ENCODE measurements around the gene FRYL. TPM values are rescaled to one million over a fixed set of nuclear protein-coding genes. Genes with fewer than 3 reads are reported as not detected.

FRYL gene
- total RNA-seq, 1 donor from 2014 or later, result 190 TPM

DNA sequence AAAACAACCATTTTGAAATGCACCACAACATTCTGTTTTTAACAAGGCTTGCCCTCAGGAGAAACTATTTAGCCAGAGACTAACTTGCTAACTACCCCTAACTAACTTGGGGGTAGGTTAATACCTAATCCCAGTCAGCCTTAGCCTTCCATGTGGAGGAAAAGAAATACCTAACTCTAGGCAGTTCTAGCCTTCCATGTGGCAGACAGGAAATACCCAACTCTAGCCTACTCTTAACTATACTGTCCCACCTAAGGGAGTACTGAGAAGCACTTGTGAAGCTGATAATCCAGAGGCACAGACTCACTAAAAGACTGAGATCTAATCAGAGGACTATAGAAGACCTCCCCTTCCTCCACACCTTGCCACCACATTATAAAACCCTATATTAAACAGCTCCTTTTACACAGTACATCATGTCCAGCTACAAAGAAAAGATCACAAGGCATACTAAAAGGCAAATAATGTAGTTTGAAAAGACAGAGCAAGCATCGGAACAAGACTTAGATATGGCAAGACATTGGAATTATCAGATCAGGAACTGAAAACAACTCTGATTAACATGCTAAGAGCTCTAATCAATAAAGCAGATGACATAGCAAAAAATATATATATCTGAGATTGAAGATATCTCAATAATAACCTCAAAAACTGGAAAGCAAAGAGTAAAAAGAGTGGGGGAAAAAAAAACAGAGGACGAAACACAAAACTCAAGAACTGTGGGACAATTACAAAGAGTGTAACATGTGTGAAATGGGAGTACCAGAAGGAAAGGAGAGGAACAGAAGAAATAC is 52.2 kb downstream of the FRYL start:
- Mint-ChIP-seq H3K27me3 (ENCODE audit: unreplicated experiment) (peaks cover 2% of the 10 kb centered on the region), H3K4me1 (ENCODE audit: low read depth, unreplicated experiment) (peaks cover 57% of the 10 kb centered on the region), H3K4me3 (ENCODE audit: unreplicated experiment) (no peak overlapping the region), H3K9me3 (ENCODE audit: unreplicated experiment) (peaks cover 13% of the 10 kb centered on the region), H3K27ac (ENCODE audit: unreplicated experiment) (no peak overlapping the region), H3K36me3 (ENCODE audit: unreplicated experiment) (no peaks in the 10 kb centered on the region)
- DNase-seq, result no peak
- TF ChIP-seq, protein P1, sequence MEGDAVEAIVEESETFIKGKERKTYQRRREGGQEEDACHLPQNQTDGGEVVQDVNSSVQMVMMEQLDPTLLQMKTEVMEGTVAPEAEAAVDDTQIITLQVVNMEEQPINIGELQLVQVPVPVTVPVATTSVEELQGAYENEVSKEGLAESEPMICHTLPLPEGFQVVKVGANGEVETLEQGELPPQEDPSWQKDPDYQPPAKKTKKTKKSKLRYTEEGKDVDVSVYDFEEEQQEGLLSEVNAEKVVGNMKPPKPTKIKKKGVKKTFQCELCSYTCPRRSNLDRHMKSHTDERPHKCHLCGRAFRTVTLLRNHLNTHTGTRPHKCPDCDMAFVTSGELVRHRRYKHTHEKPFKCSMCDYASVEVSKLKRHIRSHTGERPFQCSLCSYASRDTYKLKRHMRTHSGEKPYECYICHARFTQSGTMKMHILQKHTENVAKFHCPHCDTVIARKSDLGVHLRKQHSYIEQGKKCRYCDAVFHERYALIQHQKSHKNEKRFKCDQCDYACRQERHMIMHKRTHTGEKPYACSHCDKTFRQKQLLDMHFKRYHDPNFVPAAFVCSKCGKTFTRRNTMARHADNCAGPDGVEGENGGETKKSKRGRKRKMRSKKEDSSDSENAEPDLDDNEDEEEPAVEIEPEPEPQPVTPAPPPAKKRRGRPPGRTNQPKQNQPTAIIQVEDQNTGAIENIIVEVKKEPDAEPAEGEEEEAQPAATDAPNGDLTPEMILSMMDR (IDR thresholded peaks at IDR 0.05; ENCODE audit: partially characterized antibody, unreplicated experiment), result no peak

DNA sequence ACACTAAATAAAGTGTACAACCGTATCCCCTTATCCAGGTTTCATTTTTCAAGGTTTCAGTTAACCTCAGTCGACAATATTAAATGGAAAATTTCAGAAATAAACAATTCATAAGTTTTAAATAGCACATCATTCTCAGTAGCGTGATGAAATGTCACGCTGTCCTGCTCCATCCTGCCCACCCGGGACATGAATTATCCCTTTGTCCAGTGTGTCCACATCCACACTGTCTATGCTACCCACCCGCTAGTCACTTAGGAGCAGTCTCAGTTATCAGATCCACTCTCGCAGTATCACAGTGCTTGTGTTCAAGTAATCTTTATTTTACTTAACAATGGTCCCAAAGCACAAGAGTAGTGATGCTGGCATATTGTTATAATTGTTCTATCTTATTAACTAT is 54.7 kb downstream of the FRYL start:
- peaks cover 11% of the 10 kb centered on the region for H3K9me3 Mint-ChIP-seq (ENCODE audit: unreplicated experiment)
- peaks cover 4% of the 10 kb centered on the region for H3K27me3 Mint-ChIP-seq (ENCODE audit: unreplicated experiment)
- no peaks in the 10 kb centered on the region for H3K36me3 Mint-ChIP-seq (ENCODE audit: unreplicated experiment)
- DNase-seq, result no peak
- H3K4me3 Mint-ChIP-seq (ENCODE audit: unreplicated experiment), result no peak overlapping the region
- H3K4me1 Mint-ChIP-seq (ENCODE audit: low read depth, unreplicated experiment), result peaks cover 51% of the 10 kb centered on the region
- H3K27ac Mint-ChIP-seq (ENCODE audit: unreplicated experiment), result peak overlapping the region; percentile 14
- TF ChIP-seq, protein P1 (IDR thresholded peaks at IDR 0.05; ENCODE audit: partially characterized antibody, unreplicated experiment), result no peak

DNA sequence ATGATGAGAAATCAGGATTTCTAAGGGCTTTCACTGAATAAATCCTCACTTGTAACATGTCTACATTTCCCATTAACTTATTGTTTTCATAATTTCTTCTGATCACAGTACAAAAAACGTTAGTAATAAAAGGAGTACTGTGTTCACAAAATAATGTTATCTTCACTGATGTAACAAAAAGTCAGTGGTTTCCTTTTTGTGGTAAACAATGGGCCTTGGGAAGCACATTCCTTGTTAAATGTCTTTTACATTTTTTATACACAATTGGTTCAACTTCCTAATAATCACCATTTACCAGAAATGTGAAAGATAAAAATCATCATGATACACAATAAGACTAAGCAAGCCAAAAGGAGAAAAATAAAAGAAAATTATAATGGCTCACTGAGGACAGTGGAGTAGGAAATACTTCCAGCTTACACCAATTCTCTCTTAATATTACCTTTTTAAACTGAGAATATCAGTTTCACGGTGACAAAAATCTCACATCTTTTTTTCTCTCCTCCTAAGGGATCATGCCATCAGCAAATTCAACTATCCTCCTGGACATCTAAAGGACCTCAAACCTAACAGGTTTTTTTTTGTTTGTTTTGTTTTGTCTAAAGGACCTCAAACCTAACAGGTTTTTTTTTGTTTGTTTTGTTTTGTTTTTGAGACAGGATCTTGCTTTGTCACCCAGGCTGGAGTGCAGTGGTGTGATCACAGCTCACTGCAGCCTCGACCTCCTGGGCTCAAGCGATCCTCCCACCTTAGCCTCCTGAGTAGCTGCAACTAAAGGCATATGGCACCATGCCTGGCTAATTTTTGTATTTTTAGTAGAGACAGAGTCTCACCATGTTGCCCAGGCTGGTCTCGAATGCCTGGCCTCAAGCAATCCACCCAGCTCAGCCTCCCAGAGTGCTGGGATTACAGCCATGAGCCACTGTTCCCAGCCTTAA is 57.3 kb downstream of the FRYL start:
- H3K4me1 Mint-ChIP-seq (ENCODE audit: low read depth, unreplicated experiment), result peaks cover 32% of the 10 kb centered on the region
- H3K9me3 Mint-ChIP-seq (ENCODE audit: unreplicated experiment), result peaks cover 6% of the 10 kb centered on the region
- H3K4me3 Mint-ChIP-seq (ENCODE audit: unreplicated experiment), result no peak overlapping the region
- H3K27me3 Mint-ChIP-seq (ENCODE audit: unreplicated experiment), result peaks cover 4% of the 10 kb centered on the region
- no peak for DNase-seq
- peak overlapping the region; percentile 2 for H3K27ac Mint-ChIP-seq (ENCODE audit: unreplicated experiment)
- H3K36me3 Mint-ChIP-seq (ENCODE audit: unreplicated experiment), result no peaks in the 10 kb centered on the region
- TF ChIP-seq, protein P1 (IDR thresholded peaks at IDR 0.05; ENCODE audit: partially characterized antibody, unreplicated experiment), result no peak

DNA sequence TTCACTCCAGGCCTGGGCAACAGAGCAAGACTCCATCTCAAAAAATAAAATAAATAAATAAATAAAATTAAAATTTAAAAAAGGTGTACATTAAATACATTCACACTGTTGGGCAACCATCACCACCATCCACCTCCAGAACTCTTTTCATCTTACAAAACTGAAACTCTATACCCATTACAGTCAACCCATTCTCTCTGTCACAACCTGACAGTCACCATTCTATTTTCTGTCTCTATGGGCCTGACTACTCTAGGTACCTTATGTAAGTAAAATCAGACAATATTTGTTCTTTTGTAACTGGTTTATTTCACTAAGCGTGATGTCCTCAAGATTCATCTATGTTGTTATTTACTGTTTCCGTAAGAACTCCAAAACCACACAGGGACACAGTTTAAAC is 59.6 kb downstream of the FRYL start:
- Mint-ChIP-seq H3K9me3 (ENCODE audit: unreplicated experiment) (peaks cover 6% of the 10 kb centered on the region), H3K27me3 (ENCODE audit: unreplicated experiment) (peaks cover 4% of the 10 kb centered on the region), H3K4me1 (ENCODE audit: low read depth, unreplicated experiment) (peaks cover 20% of the 10 kb centered on the region), H3K4me3 (ENCODE audit: unreplicated experiment) (no peak overlapping the region), H3K27ac (ENCODE audit: unreplicated experiment) (no peak overlapping the region), H3K36me3 (ENCODE audit: unreplicated experiment) (no peaks in the 10 kb centered on the region)
- no peak for DNase-seq
- TF ChIP-seq, protein P1 (IDR thresholded peaks at IDR 0.05; ENCODE audit: partially characterized antibody, unreplicated experiment), result no peak

Measured in glutamatergic neuron (in vitro differentiated cells).